Measurements from ENCODE around the gene STK24.

The STK24 gene

GRCh38 chr13:98557937-98558792 lies 18.7 kb downstream of the STK24 start:
- in situ Hi-C loops (cut with HindIII; ENCODE audit: low sequenced_read_pairs), result no loop called here

GRCh38 chr13:98556968-98557631 lies 19.8 kb downstream of the STK24 start:
- in situ Hi-C loops (cut with HindIII; ENCODE audit: low sequenced_read_pairs), result no loop called here

DNA sequence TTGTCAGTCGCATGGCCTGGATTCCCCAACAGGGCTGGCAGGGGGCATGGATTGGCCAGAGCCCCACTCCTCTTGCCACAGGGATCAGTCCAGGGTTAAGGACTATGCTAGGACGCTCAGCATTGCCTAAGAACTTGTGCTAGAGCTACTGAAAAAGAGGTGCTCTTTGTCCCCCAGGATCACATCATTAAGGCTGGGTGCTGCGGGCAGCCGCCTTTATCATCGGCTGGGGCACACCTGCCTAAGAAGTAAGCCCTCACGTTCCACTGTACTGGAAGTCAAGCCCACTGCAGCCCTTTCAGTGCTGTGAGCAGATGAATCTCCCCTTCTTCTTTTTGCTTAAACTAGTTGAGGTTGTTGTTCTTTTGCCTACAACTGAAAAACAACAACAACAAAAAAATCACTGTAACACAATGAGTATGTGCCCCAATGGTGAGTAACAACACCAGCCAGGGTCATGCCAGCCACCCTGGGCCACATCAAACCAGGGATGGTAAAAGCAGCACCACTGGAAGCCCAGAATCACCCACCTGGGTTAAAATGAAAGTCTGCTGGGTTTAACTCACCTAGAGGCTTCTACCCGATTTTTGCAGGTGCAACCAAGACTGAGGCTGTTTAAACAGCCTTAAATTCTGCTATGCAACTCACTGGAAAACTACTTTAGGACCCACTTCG lies 20.6 kb downstream of the STK24 start:
- in situ Hi-C loops (cut with HindIII; ENCODE audit: low sequenced_read_pairs), result no loop called here

DNA sequence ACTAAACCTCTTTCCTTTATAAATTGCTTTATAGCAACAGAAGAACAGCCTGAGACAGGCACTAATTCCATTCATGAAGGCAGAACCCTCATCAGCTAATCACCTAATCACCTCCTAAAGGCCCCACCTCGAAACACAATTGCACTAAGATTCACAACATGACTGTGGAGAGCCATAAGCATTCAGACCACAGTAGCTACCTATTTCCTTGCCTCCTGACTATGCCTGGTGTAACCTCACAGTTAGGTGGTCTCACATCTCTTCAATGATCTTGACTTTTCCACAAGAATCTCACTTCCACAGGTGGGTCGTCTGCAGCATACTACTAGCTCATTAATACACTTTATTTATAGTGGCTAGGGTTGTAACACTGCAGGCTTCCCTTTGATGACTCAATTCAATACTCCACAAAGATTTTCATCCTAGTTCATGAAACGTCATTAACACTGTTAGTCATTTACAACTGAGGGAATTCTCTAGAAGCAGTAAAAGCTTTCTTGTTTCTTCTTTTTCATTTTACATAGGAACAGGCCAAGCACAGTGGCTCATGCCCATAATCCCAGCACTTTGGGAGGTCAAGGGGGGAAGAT lies 27.1 kb downstream of the STK24 start:
- in situ Hi-C loops (cut with HindIII; ENCODE audit: low sequenced_read_pairs), result no loop called here

- in situ Hi-C loops (cut with HindIII; ENCODE audit: low sequenced_read_pairs), result no loop called here
Observed at GRCh38 chr13:98549006-98549727, 27.7 kb downstream of the STK24 start.

DNA sequence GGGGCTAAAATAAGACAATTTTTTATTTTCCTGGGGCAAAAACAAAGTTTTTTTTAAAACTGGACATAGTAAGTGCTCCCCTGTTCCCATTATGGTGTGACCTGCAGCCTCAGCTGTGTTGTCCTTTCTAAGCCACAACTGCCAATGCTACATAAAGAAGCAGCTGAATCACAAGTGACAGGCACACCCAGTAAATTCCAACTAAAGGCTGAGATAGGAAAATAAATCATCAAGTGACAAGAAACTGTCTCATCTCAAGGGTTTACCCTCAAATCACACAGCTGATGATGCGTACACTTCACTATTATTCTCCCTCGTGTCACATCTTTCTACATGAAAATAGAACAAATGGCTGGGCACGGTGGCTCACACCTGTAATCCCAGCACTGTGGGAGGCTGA lies 28.7 kb downstream of the STK24 start:
- in situ Hi-C loops (cut with HindIII; ENCODE audit: low sequenced_read_pairs), result no loop called here

DNA sequence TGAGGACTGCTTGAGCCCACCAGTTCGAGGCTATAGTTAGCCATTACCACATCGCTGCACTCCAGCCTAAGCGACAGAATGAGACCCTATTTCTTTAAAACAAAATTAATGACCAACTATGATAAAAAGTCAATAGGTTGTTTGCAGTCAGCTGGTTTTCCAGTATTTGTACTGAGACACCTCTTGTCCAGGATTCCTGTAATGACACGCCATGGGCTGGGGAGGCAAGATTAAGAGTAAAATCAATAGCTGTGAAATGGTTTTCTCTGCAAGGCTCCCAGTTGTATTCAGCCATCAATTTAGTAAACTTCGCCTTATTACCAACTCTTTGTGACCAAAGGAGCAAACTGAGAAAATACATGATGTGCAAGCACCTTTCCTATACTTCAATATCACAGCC lies 29.5 kb downstream of the STK24 start:
- in situ Hi-C loops (cut with HindIII; ENCODE audit: low sequenced_read_pairs), result no loop called here

DNA sequence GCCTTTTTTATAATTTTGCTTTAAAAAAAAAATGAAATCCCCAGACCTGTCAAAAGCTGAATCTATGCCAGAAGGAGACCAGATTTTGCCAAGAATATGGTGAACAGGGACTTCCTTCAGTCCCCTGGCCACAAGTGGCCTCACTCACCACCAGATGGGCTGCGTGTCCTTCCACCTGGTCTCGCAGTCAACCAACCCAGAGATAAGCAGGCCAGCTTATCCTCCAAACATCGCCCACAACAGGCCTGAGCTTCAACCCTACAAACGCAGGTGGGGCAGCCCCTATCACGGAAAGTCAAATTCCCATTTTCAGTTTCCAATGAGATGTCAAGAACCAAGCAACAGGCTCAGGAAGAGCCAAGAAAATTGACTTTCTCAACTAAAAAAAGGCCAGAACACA lies 30.5 kb downstream of the STK24 start:
- in situ Hi-C loops (cut with HindIII; ENCODE audit: low sequenced_read_pairs), result no loop called here

DNA sequence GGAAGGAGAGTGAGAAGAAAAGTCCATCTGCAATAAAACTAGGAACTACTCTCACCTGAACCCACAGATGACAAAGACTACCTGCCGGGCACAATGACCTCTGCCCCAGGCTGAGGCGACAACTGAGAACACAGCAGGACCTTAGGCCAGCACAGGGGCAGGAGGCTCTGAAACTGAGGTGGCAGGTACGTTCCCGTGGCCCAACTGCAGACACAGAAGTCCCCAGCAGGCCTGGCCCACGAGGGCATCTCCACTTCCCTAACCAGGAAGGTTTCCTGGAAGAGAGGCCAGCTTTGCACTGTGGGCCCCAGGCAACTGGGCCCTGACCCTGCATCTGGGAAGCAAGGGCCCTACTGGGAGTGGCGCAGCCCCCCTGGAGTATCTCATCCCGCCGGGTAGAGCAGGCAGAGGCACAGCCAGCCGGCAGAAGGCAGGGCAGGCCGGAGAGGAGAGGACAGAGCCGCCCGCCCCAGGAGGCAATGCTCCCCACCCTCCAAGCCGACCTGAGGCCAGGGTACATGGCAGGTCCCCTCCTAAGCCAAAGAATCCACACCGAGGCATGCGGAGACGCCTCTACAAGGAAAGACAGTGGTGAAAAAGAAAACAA lies 32.7 kb downstream of the STK24 start:
- in situ Hi-C loops (cut with HindIII; ENCODE audit: low sequenced_read_pairs), result no loop called here

DNA sequence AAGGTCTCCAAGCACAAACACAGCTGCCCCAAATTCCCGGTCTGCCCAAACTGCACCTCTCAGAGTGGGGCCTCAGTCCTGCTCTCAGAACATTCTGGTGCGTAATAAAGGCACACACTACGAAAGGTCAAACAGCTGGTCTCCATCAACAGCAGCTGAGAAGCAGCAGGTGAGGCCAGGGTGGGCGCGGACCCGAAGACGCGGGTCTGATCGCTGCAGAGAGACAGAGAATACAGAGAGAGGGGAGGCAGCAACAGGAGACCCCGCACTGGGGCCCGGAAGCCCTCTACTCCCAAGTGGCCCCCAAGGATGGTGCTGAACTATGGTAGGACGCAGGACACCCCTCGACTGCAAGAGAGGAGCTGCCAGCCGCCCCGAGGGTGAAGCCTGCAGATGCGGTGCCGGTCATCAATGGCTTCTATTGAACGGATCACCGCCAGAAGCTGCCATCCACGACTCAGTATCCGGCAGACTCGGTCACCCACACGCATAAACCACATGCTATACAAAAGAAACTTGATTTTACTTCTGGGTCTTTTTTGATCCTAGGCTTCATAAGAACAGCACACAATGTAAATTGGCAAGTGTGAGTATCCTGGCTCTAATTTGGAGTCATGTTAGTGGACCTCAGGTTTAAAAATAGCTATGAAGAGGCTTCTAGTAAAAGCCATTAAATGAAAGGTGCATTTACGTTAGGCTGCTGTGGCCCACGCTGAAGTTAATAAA lies 33.4 kb downstream of the STK24 start:
- in situ Hi-C loops (cut with HindIII; ENCODE audit: low sequenced_read_pairs), result no loop called here

DNA sequence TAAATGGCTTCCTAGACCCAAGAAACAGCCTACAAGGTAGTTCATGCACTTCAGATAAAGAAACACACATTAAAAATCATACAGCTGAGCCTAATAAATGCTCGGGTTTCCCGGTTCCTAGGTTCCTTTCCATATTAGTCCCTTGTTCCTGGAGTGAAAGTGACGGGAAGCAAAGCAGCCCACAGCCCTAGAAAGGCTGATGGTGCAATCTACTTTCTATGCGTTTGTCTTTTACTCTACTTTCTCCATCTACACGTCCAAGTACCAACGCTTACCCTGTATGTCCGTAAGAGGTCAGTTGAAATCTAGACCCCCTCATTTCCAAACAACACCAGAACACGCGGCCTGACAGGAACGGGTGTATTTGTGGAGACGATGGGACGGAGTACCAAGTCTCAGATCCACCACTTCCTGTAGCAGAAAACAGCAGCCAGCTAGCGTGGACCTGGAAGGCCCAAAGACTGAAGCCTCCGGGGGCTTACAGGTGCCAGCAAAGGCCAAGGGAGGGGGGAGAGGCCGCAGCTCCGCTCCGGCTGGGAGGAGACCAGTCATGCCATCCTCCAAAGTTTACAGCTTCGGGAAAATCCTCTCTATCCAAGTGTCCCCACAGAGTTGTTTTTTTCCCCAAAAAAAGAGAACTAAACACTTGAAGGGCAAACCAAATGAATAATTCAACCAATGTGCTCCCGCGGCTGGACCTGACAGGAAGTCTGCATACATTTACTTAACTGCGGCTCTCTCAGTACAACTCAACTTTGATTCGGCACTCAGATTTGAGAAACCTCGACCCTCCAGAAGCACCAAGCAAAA lies 34.1 kb downstream of the STK24 start:
- in situ Hi-C loops (cut with HindIII; ENCODE audit: low sequenced_read_pairs), result no loop called here

GRCh38 chr13:98541701-98542203 lies 35.2 kb downstream of the STK24 start:
- in situ Hi-C loops (cut with HindIII; ENCODE audit: low sequenced_read_pairs), result no loop called here

DNA sequence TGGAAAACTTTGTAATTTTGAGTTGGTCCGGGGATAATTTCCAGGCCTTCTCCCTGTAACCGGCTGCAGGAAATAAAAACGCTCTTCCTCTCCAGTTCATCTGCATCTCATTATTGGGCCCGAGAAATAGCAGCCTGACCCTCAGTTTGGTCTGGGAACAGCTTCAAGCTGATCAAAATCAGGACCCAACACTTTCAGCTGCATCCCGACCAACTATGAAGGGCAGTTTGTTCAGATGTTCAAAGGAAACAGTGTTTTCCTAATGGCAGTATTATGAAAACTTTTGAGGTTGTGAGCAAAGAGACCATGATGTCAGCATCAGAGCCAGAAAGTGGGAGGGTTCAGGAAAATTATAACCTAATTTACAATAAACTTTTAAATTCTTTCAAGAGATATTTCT lies 35.7 kb downstream of the STK24 start:
- in situ Hi-C loops (cut with HindIII; ENCODE audit: low sequenced_read_pairs), result no loop called here

GRCh38 chr13:98540476-98540875 lies 36.4 kb downstream of the STK24 start:
- in situ Hi-C loops (cut with HindIII; ENCODE audit: low sequenced_read_pairs), result no loop called here

DNA sequence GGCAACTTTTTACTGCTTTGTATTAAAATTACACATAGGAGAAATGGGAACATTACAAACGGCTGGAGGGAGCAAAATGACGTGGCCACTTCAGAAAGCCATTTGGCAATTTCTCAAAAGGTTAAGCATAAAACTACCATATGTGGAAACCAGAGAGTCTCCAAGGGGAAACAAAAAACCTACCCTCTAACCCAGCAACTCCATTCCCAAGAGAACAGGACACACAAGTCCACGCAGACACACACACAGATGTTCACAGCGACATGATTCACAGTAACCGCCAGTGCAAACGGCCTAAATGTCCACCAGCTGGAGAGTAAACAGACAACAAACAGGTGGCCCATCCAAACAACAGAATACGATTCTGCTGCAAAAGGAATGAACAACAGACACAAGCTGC lies 37.2 kb downstream of the STK24 start:
- in situ Hi-C loops (cut with HindIII; ENCODE audit: low sequenced_read_pairs), result no loop called here

GRCh38 chr13:98538876-98539275 lies 38.0 kb downstream of the STK24 start:
- in situ Hi-C loops (cut with HindIII; ENCODE audit: low sequenced_read_pairs), result no loop called here

DNA sequence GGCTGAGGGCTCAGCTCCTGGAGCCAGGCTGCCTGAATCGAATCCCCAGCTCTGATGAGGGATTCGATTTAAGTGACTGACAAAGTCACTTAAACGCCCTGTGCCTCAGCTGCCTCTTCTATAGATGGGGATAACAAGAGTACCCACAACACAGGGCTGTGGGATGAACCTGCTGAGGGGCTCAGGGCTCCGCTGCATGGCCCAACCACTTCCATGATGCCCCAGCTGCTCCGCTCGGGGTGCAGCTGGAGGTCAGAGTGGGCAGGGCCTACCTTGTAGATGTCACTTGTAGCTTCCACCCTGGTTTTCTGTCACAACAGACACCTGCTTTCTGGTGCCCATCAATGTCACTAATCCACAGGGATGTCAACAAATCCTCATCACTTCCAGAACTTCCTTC lies 39.2 kb downstream of the STK24 start:
- in situ Hi-C loops (cut with HindIII; ENCODE audit: low sequenced_read_pairs), result no loop called here

GRCh38 chr13:98537306-98537705 lies 39.6 kb downstream of the STK24 start:
- in situ Hi-C loops (cut with HindIII; ENCODE audit: low sequenced_read_pairs), result no loop called here

DNA sequence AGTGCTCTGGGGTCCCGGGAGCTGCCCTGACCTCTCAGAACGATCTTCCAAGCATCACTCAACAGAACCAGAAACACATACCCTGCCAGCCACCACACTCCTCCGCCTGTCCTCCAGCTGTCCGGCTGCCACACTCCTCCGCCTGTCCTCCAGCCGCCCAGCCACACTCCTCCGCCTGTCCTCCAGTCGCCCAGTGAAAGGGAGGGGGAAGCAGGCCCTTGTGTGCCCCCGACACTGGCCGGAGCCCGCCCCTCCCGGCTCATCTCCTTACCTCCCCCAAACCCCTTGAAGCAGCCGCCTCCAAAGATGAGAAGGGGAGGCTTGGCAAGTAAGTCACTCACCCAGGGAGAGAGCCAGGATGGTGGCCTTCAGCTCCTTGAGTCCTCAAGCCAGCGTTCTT lies 40.2 kb downstream of the STK24 start:
- in situ Hi-C loops (cut with HindIII; ENCODE audit: low sequenced_read_pairs), result no loop called here
